ENCODE data around the gene FUT1. TPM values are rescaled to one million over a fixed set of nuclear protein-coding genes. Genes with fewer than 3 reads are reported as not detected.

The FUT1 gene
- total RNA-seq, 1 experiment from 2014 or later, result 14.1 TPM

GRCh38 chr19:48726556-48726955 lies 25.9 kb downstream of the FUT1 start:
- Histone ChIP-seq H3K4me3 (replicated peaks in 1 of 2; ENCODE audit: low read depth in 1 of 2, low read length in 2 of 2) (no peak overlapping the region), H3K79me2 (ENCODE audit: insufficient read depth, low read length) (no peaks in the 10 kb centered on the region), H3K9ac (ENCODE audit: low read length) (no peak overlapping the region), H3K27ac (ENCODE audit: low read depth, low read length) (0 out of 2 replicates have a peak overlapping the region, but pooled peaks have one; percentile 11), H3K36me3 (ENCODE audit: control insufficient read depth in 1 of 2, insufficient read depth in 2 of 2, low read length in 2 of 2) (no peaks in the 10 kb centered on the region), H2AFZ (ENCODE audit: low read depth, low read length, poor library complexity, severe bottlenecking) (no peak overlapping the region), H3K4me2 (ENCODE audit: low read length) (peak overlapping the region; percentile 15; the same call in 1 of the 2 replicates), H3K9me2 (ENCODE audit: insufficient read depth) (no peaks in the 10 kb centered on the region), H3K27me3 (ENCODE audit: insufficient read depth, low read length) (no peaks in the 10 kb centered on the region), H4K20me1 (ENCODE audit: insufficient read depth) (no peaks in the 10 kb centered on the region), H3K9me3 (ENCODE audit: control insufficient read depth in 1 of 2, insufficient read depth in 1 of 2, low read depth in 1 of 2, low read length in 2 of 2) (no peaks in the 10 kb centered on the region), H3K4me1 (ENCODE audit: control insufficient read depth in 1 of 2, insufficient read depth in 2 of 2, low read length in 2 of 2) (peaks cover 6 to 23% of the 10 kb centered on the region in 2 experiments)
- ChIA-PET POLR2A (no interaction called here), CTCF (no interaction called here), RAD21 (ENCODE audit: low non-redundant PET in 1 of 2, low total read pairs in 2 of 2, uncharacterized antibody in 2 of 2, unreplicated experiment in 2 of 2) (no interaction called here)
- BruUV-seq (replicated peaks), result no TSS peak
- DNase-seq (ENCODE audit: low read depth, low spot score) (no peak), ATAC-seq (peak; percentile 39; the same call in 1 of the 2 replicates)
- intact Hi-C loops (cut with micrococcal nuclease), result no loop called here
- TF ChIP-seq ELF1 (IDR thresholded peaks at IDR 0.05; ENCODE audit: borderline replicate concordance, low read depth) (0 out of 2 replicates have a peak, but pooled peaks have one; percentile 40), CEBPB (IDR thresholded peaks at IDR 0.05; ENCODE audit: low read depth) (no peak)

DNA sequence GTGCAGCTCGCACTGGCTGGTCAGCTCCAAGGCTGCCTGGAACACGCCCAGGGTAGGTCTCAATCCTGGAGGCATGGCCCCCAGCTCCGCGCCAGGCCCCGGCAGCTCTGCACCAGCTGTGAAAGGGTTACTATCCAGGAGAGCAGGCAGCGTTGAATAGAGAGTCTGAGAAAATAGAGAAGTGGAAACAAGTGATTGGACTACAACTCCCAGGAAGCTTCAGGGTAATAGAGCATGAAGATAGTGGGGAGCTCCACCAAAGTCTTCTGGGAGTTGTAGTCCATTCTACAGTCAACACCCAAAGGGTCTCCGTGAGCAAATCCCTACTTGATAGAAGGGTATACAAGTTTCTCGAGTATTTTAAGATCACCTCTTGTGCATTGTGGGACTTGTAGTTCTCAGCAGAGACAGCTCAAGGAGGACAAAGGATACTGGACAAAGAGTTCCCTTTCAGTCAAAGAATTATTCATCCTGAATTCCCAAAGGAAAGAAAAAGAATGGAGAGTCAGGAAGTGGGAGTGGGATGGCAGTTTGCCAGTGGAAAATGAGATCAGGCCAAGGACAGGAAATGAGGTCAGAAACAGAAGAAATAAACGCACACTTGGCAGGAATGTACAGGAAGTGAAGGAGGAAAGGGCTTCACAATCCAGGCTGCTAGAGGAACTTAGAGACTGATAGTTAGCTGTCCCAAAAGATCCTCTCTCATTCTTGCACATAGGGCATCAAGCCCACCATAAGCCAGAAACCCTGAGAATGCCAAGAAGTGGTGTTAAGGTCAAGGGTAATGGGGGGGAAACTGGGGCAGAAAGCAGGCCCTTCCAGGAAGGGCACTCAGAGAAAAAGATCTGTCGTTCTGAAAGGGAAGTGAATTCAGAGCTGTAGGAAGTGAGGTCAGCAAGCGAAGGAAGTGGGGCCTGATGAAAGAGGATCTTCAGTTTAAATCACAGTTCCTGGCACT lies 27.4 kb downstream of the FUT1 start:
- no peaks in the 10 kb centered on the region for H4K20me1 ChIP-seq (ENCODE audit: insufficient read depth)
- H3K9me3 ChIP-seq (ENCODE audit: control insufficient read depth in 1 of 2, insufficient read depth in 1 of 2, low read depth in 1 of 2, low read length in 2 of 2), result no peaks in the 10 kb centered on the region
- DNase-seq (ENCODE audit: low read depth, low spot score), result peak; percentile 72
- H3K79me2 ChIP-seq (ENCODE audit: insufficient read depth, low read length), result no peaks in the 10 kb centered on the region
- H3K9ac ChIP-seq (ENCODE audit: low read length), result peak overlapping the region; percentile 31
- ATAC-seq, result peak; percentile 48
- peak overlapping the region; percentile 58 for H3K27ac ChIP-seq (ENCODE audit: low read depth, low read length)
- peak overlapping the region in 1 of 2 experiments; percentile 2; a peak in 2 of 4 replicates for H3K4me3 ChIP-seq (replicated peaks in 1 of 2; ENCODE audit: low read depth in 1 of 2, low read length in 2 of 2)
- peak overlapping the region; percentile 49 for H2AFZ ChIP-seq (ENCODE audit: low read depth, low read length, poor library complexity, severe bottlenecking)
- intact Hi-C loops (cut with micrococcal nuclease), result no loop called here
- RAD21 ChIA-PET (ENCODE audit: low non-redundant PET in 1 of 2, low total read pairs in 2 of 2, uncharacterized antibody in 2 of 2, unreplicated experiment in 2 of 2), result no interaction called here
- POLR2A ChIA-PET, result interaction anchor here (0.6 to 2.3 kb wide), 4 partner anchors 11 to 361 kb away, joined by 3 to 18 read pairs (median 8); partner anchors contain the start of genes FUT2, SYNGR4 and TMEM143
- TF ChIP-seq ELF1 (IDR thresholded peaks at IDR 0.05; ENCODE audit: borderline replicate concordance, low read depth) (peak; percentile 77; the same call in 1 of the 2 replicates), POLR2A (IDR thresholded peaks at IDR 0.05; ENCODE audit: borderline replicate concordance, extremely low read depth, insufficient read depth, insufficient read length) (peak; percentile 0), JUND (IDR thresholded peaks at IDR 0.05) (no peak), SP1 (IDR thresholded peaks at IDR 0.05; ENCODE audit: low read depth) (peak; percentile 34; the same call in 1 of the 2 replicates), POLR2AphosphoS5 (IDR thresholded peaks at IDR 0.05; ENCODE audit: low read depth, low read length) (peak; percentile 61; the same call in 1 of the 2 replicates)
- peak overlapping the region; percentile 50 for H3K4me2 ChIP-seq (ENCODE audit: low read length)
- H3K9me2 ChIP-seq (ENCODE audit: insufficient read depth), result no peaks in the 10 kb centered on the region
- H3K4me1 ChIP-seq (ENCODE audit: control insufficient read depth in 1 of 2, insufficient read depth in 2 of 2, low read length in 2 of 2), result peaks cover 6 to 32% of the 10 kb centered on the region in 2 experiments
- H3K36me3 ChIP-seq (ENCODE audit: control insufficient read depth in 1 of 2, insufficient read depth in 2 of 2, low read length in 2 of 2), result no peaks in the 10 kb centered on the region
- TSS peak; percentile 93 for BruUV-seq (replicated peaks)
- no peaks in the 10 kb centered on the region for H3K27me3 ChIP-seq (ENCODE audit: insufficient read depth, low read length)
- CTCF ChIA-PET, result interaction anchor here (1.0 to 2.5 kb wide), 2 partner anchors 14 to 71 kb away, joined by 3 to 8 read pairs; no protein-coding TSS in a partner anchor

Data from HCT116 (cell line).